Esophagus muscularis mucosa (tissue), 4 donors: ENCODE measurements around the gene BMAL2. TPM values are rescaled to one million over a fixed set of nuclear protein-coding genes. Genes with fewer than 3 reads are reported as not detected.

Experiments
- DNase-seq: peaks from one replicate; pipeline ENCODE4 v3.0.0-alpha.2; 2017; ENCODE audit errors: extremely low spot score
- H3K27ac ChIP-seq, 4 donors: fragments of 200-600 bp; sonication (generic); replicated peaks in 1 of 4; 1 replicate in 3 of 4; 2 replicates in 1 of 4; pipeline ENCODE4 v1.5.1; 2016 to 2019; ENCODE audit warnings: mild to moderate bottlenecking in 1 of 4
- H3K27me3 ChIP-seq, 4 donors: fragments of 200-600 bp; sonication (generic); one replicate each; pipeline versions ENCODE4 v1.5.1 to v1.6.0; 2016 to 2019
- H3K36me3 ChIP-seq, 4 donors: fragments of 200-600 bp; sonication (generic); one replicate each; pipeline ENCODE4 v1.5.1; 2016 to 2019
- H3K4me1 ChIP-seq, 4 donors: fragments of 200-600 bp; sonication (generic); one replicate each; pipeline ENCODE4 v1.5.1; 2016 to 2019
- H3K4me3 ChIP-seq, 4 donors: fragments of 200-600 bp; sonication (generic); 1 replicate in 2 of 4; 2 replicates in 2 of 4; pipeline ENCODE4 v1.5.1; 2016 to 2019; ENCODE audit warnings: mild to moderate bottlenecking in 4 of 4, moderate library complexity in 1 of 4
- H3K9me3 ChIP-seq, 4 donors: fragments of 200-600 bp; sonication (generic); 1 replicate in 3 of 4; 2 replicates in 1 of 4; pipeline ENCODE4 v1.5.1; 2016 to 2019
- EP300 ChIP-seq: sonication (generic); formaldehyde crosslinking; IDR thresholded peaks from one replicate; pipeline ENCODE4 v1.6.1; 2017; ENCODE audit warnings: antibody characterized with exemption
- POLR2A ChIP-seq: fragments of 450-650 bp; IDR thresholded peaks from one replicate; pipeline ENCODE4 v1.6.1; 2017; ENCODE audit warnings: antibody characterized with exemption, moderate library complexity, mild to moderate bottlenecking, low read depth
- POLR2AphosphoS5 ChIP-seq, 2 donors: sonication (generic); formaldehyde crosslinking; IDR thresholded peaks; one replicate each; pipeline ENCODE4 v1.6.1; 2017; ENCODE audit warnings: antibody characterized with exemption in 2 of 2
- WGBS: methylation state at CpG from one replicate; pipeline ENCODE4 v1.1.5; 2018; 5-methylcytosine and 5-hydroxymethylcytosine counted together
- intact Hi-C: fragments of 100-400 bp; cut with DNase I; formaldehyde crosslinking; loops from one replicate; pipeline ENCODE4 v1.15.1; 2023
- total RNA-seq, 4 donors: library from RNA; depleted of rRNA; stranded (reverse); fragments of >200 nt; gene quantifications; one replicate each; pipeline versions ENCODE4 v1.1.0 to v1.2.1, GENCODE V29; 2016
- TF ChIP-seq, protein P1 (sequence below), 3 experiments: fragments of 200-600 bp in 2 of 3; fragments of 450-650 bp in 1 of 3; sonication (generic) in 2 of 3; IDR thresholded peaks; one replicate each; pipeline ENCODE4 v1.5.1; 2017 to 2019; ENCODE audit warnings: antibody characterized with exemption in 3 of 3, mild to moderate bottlenecking in 2 of 3, moderate library complexity in 1 of 3

Gene BMAL2, protein sequence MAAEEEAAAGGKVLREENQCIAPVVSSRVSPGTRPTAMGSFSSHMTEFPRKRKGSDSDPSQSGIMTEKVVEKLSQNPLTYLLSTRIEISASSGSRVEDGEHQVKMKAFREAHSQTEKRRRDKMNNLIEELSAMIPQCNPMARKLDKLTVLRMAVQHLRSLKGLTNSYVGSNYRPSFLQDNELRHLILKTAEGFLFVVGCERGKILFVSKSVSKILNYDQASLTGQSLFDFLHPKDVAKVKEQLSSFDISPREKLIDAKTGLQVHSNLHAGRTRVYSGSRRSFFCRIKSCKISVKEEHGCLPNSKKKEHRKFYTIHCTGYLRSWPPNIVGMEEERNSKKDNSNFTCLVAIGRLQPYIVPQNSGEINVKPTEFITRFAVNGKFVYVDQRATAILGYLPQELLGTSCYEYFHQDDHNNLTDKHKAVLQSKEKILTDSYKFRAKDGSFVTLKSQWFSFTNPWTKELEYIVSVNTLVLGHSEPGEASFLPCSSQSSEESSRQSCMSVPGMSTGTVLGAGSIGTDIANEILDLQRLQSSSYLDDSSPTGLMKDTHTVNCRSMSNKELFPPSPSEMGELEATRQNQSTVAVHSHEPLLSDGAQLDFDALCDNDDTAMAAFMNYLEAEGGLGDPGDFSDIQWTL
- total RNA-seq: 1 to 10 TPM; 3.6 to 7.3 (median 5.0) TPM

DNA sequence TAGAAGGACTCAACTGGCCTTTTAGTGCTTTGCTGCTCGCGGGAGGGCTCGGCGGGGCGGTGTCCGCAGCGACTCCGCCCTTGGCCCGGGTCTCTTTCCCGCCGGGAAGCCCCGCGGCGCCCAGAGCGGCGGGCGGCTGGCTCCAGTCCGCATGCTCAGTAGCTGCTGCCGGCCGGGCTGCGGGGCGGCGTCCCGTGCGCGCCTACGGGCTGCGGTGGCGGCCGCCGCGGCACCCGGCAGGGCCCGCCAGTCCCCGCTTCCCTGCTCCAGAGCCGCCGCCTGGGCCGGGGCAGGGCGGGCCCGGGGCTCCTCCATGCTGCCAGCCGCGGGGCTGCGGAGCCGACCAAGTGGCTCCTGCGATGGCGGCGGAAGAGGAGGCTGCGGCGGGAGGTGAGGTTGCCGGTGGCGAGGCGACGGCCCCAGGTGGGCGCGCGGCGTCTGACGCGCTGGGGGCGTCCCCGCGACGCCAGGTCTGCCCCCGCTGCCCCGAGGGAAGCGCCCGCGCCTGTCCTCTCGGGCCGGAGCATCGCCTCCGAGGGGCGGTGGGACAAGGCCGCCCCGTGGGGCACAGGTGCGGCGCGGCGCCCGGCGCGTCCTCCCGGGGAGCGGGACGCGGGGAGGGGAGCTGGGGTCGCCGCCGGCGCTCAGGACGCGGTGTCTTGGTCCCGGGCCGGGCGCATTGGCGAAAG lies at the start of gene BMAL2:
Gene BMAL2, plus strand, starts transcription at position 123 of the 689 bp plus-strand sequence. Its CDS starts 237 bp downstream, at position 360.
- intact Hi-C loops: loop anchor here (5.0 kb wide), 1 partner anchor 49 kb away; no protein-coding TSS in a partner anchor
- 0% methylated on average over 2 of the region's 96 CpGs for WGBS

DNA sequence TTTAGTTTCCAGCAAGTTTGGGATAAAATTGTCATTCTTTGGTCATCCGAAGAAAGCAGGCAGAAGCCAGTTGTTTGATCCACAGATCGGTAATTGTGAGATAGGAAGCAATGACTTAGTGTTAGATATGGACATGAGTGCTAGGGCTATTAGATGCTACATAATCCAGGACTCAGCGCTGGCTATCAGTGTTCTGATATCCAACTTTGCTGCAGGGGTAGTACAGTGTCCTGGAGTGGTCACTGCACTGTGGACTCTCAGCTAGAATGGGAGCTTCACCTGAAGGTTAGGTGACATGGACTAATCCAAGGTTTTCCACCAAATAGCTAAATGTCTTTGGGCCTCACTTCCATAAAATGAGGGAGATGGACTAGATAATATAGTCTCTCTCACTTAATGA lies 48.6 kb upstream of the BMAL2 start:
- Histone ChIP-seq H3K27me3 (no peaks in the 10 kb centered on the region), H3K36me3 (no peaks in the 10 kb centered on the region), H3K27ac (peak overlapping the region; percentile 0 to 64 (median 44)), H3K9me3 (no peaks in the 10 kb centered on the region), H3K4me3 (no peak overlapping the region), H3K4me1 (peaks cover 46 to 87% (median 76%) of the 10 kb centered on the region in 4 donors)
- no peak for DNase-seq
- WGBS: 96% methylated on average over 3 of the region's 3 CpGs
- TF ChIP-seq EP300 (no peak), POLR2A (no peak), POLR2AphosphoS5 (IDR thresholded peaks at IDR 0.05) (no peak)
- TF ChIP-seq, protein P1, sequence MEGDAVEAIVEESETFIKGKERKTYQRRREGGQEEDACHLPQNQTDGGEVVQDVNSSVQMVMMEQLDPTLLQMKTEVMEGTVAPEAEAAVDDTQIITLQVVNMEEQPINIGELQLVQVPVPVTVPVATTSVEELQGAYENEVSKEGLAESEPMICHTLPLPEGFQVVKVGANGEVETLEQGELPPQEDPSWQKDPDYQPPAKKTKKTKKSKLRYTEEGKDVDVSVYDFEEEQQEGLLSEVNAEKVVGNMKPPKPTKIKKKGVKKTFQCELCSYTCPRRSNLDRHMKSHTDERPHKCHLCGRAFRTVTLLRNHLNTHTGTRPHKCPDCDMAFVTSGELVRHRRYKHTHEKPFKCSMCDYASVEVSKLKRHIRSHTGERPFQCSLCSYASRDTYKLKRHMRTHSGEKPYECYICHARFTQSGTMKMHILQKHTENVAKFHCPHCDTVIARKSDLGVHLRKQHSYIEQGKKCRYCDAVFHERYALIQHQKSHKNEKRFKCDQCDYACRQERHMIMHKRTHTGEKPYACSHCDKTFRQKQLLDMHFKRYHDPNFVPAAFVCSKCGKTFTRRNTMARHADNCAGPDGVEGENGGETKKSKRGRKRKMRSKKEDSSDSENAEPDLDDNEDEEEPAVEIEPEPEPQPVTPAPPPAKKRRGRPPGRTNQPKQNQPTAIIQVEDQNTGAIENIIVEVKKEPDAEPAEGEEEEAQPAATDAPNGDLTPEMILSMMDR (IDR thresholded peaks at IDR 0.05): no peak
- intact Hi-C loops: no loop called here

More for the DNA sequence above, at the start of gene BMAL2:
- Histone ChIP-seq H3K27ac (peak within 1 kb of the TSS; percentile 56 to 62 (median 59)), H3K4me3 (peak within 1 kb of the TSS; percentile 74 to 90 (median 80)), H3K9me3 (no peaks in the 10 kb centered on the region), H3K27me3 (peaks cover 0 to 11% (median 0%) of the 10 kb centered on the region in 4 donors), H3K36me3 (peaks cover 0 to 2% (median 1%) of the 10 kb centered on the region in 4 donors), H3K4me1 (peaks cover 13 to 34% (median 31%) of the 10 kb centered on the region in 4 donors)
- no peak for TF ChIP-seq EP300
- TF ChIP-seq, protein P1 (IDR thresholded peaks at IDR 0.05): no peak
- no peak for TF ChIP-seq POLR2A
- TF ChIP-seq POLR2AphosphoS5 (IDR thresholded peaks at IDR 0.05): peak in 1 of 2 donors; percentile 15
- DNase-seq: no peak

DNA sequence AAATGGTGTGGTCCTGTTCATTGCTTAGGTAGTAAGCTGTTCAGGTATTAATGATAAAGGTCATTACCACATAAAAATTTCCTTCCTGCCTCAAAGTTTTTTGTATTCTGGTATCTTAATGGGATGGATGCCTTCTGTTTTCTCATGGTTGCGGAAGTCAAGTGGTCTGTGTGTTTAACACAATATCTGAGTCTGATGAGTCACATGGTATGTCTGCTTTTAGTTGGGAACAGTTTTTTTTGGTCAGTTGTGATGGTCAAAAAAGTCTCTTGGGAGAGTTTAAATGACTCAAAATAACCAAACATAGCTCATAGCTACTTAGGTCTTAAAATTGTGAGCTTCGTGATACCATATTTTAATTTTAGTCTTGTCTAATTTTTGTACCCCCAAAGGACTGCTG lies 47.9 kb upstream of the BMAL2 start:
- no peak for DNase-seq
- TF ChIP-seq POLR2AphosphoS5 (IDR thresholded peaks at IDR 0.05) (no peak), EP300 (no peak), POLR2A (no peak)
- TF ChIP-seq, protein P1 (IDR thresholded peaks at IDR 0.05): no peak
- Histone ChIP-seq H3K4me3 (no peak overlapping the region), H3K27me3 (no peaks in the 10 kb centered on the region), H3K9me3 (no peaks in the 10 kb centered on the region), H3K27ac (peak overlapping the region; percentile 17 to 64 (median 44)), H3K36me3 (no peaks in the 10 kb centered on the region), H3K4me1 (peaks cover 46 to 87% (median 74%) of the 10 kb centered on the region in 4 donors)
- intact Hi-C loops: no loop called here
- 63% methylated on average over 2 of the region's 2 CpGs for WGBS

DNA sequence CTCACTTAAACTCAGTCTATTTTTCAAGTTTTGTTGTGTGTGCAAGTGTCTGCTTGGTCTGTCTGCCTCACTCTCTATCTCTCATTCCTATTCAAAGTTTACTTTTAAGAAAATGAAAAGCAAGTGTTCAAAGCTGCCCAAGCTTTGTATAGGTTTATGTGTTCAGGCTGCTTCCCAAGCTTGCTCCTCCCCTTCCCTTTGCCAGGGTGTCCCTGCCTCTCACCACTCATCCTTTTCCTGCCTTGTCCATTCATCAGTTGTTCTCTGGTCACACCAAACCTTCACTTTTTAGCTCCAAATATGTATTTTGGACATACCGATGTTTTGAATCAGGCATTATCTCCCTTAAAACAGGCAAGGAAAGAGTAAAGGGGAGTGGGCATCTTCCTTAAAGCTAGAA lies 47.2 kb upstream of the BMAL2 start:
- no peak for DNase-seq
- H3K27ac ChIP-seq: peak overlapping the region; percentile 17 to 64 (median 44)
- WGBS: 83% methylated on average over 1 of the region's 1 CpG
- TF ChIP-seq, protein P1 (IDR thresholded peaks at IDR 0.05): no peak
- TF ChIP-seq POLR2AphosphoS5 (IDR thresholded peaks at IDR 0.05) (no peak), POLR2A (no peak), EP300 (no peak)
- peaks cover 46 to 87% (median 72%) of the 10 kb centered on the region in 4 donors for H3K4me1 ChIP-seq
- intact Hi-C loops: no loop called here
- H3K9me3 ChIP-seq: no peaks in the 10 kb centered on the region
- H3K4me3 ChIP-seq: no peak overlapping the region
- no peaks in the 10 kb centered on the region for H3K36me3 ChIP-seq
- no peaks in the 10 kb centered on the region for H3K27me3 ChIP-seq
